Gastroesophageal sphincter (tissue), 3 donors: ENCODE results near the gene PNMA6E.

Experiments
- CTCF ChIP-seq, 4 experiments: fragments of 200-600 bp in 2 of 4; fragments of 450-650 bp in 2 of 4; sonication (generic) in 1 of 4; IDR thresholded peaks; one replicate each; pipeline ENCODE4 v1.5.1; 2017 to 2019; ENCODE audit warnings: antibody characterized with exemption in 4 of 4, mild to moderate bottlenecking in 2 of 4, moderate library complexity in 2 of 4
- EP300 ChIP-seq: sonication (generic); formaldehyde crosslinking; IDR thresholded peaks from one replicate; pipeline ENCODE4 v1.6.1; 2017; ENCODE audit warnings: antibody characterized with exemption, mild to moderate bottlenecking
- POLR2A ChIP-seq, 2 donors: fragments of 450-650 bp; IDR thresholded peaks; one replicate each; pipeline ENCODE4 v1.6.1; 2017; ENCODE audit warnings: antibody characterized with exemption in 2 of 2, mild to moderate bottlenecking in 2 of 2, moderate library complexity in 1 of 2
- POLR2AphosphoS5 ChIP-seq: sonication (generic); formaldehyde crosslinking; IDR thresholded peaks from one replicate; pipeline ENCODE4 v1.6.1; 2017; ENCODE audit warnings: antibody characterized with exemption

GRCh38 chrX:153441981-153442380 lies 40.8 kb upstream of the PNMA6E start:
- TF ChIP-seq CTCF (IDR thresholded peaks at IDR 0.05) (no peak), POLR2A (IDR thresholded peaks at IDR 0.05) (no peak), EP300 (no peak), POLR2AphosphoS5 (no peak)
